GM15510 (cell line): ENCODE results near the gene DCLK1.

Experiments
- POLR2A ChIP-seq: IDR thresholded peaks from 3 replicates; pipeline ENCODE4 v1.6.1; 2011; ENCODE audit warnings: borderline replicate concordance; ENCODE audit not compliant: insufficient read length; ENCODE audit errors: extremely low read depth

Gene DCLK1

DNA sequence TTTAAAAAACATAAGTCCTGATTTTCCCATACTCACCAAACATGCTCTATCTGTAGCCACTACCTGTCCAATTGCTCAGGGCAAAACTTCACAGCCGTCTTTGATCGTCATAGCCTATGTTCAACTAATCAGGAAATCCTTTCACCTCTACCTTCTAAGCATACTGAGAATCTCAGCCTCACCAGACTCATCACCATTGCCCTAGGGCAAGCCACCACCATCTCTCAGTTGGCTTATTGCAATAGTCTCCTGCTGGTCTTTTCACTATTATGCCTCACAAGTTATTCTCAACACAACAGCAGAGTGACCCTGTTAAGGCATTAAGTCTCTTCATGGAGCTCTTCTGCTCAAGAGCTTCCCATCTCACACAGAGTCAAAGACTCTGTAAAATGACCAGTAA lies 394.3 kb downstream of the DCLK1 start:
- no peak for TF ChIP-seq POLR2A

DNA sequence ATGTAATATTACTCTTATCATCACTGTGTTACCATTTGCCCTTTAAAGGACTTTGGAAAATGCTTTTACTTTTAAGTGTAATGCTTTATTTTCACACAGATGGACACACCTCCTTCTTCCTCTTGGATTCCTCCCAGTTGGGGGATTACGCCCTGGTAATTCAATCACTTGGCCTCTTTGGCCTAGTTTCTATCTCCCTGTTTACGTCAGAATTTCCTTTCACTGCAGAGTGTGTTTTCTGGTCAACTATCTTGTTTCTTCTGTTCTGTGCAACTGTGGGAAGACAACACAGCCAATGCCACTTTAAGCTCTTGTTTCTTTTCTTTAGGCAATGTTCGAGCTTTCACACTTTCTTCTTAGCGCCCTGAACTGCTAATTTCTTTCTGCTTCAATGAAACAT lies 397.4 kb downstream of the DCLK1 start:
- no peak for TF ChIP-seq POLR2A

DNA sequence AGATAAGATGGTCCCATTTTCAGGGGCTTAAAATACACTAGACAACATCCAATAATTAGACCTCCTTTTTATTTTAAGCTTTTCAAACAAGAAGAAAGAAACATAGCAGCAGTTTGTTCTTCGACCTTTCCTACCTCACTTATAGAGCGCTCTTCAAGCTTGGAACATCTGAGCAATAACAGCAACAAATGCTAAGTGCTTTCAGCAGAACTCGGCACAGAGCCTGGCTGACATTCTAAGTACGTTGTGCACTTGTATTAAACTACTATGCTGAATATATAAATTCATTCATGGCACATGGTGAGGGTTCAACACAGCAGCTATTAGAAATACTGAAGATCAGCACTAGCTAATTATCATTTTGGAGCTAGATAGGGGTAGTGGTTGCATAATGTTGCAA lies 398.6 kb downstream of the DCLK1 start:
- no peak for TF ChIP-seq POLR2A

DNA sequence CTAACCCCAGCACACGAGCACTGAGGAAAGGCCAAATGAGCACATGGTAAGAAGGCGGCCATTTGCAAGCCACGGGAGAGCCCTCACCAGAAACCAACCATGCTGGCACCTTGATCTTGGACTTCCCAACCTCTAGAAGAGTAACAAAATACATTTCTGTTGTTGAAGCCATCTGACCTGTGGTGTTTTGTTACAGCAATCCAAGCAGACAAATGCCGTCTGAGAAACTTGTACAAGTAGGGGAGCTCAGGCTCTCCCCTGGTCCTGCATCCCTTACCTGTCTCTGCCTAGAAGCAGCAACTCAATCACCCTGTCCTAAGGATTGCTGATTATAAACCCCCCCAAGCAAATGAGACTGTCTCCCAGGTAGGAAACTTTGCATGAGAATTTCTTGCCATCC lies 399.7 kb downstream of the DCLK1 start:
- no peak for TF ChIP-seq POLR2A

DNA sequence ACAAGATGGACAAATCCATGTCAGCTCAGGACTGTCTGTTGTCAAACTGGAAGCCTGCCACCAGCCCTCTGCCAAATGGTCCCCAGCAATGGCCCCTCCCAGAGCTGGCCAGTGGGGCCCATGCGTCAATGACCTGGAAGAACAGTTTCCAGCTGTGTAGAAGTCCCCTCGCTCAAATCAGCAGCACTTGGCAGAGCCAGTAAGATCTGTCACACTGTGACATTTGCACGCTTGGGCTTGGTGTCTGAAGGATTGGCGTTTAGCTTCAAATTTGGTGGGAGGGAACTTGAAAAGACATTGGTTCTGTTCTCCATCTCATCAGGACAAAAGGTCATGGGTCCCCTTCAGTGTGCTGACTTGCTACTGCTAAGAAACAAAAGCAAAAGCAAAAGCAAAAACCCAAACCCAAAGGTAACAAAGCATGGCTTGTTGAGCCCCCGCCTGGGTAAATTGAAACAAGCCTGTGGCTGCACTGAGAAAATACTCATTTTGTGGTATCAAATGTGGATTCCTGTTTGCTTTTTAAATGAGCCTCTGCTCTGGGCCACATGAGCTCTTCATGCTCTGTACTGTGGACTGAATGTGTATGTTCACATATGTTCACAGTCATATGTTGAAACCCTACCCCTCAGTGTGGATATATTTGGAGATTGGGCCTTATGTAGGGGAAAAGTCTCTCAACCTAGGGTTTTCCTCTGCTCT lies 401.1 kb downstream of the DCLK1 start:
- TF ChIP-seq POLR2A = no peak

DNA sequence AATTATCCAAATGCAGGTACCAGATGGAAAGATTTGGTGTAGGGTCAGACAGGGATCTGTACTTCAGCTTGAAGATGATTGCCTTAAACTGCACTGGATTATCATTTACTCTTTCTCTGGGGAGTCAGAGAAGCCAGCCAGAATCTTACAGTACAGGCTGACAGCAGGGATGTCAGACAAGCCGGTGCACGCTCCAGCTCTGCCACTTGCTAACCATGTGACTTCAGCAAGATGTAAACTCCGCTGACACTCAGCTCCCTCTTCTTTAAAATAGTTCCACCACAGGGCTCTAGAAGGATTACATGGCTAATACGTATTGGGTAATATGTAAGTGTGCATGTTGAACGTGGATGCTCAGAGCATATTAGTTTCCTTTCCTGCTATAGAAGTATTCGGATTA lies 403.3 kb downstream of the DCLK1 start:
- TF ChIP-seq POLR2A = no peak

DNA sequence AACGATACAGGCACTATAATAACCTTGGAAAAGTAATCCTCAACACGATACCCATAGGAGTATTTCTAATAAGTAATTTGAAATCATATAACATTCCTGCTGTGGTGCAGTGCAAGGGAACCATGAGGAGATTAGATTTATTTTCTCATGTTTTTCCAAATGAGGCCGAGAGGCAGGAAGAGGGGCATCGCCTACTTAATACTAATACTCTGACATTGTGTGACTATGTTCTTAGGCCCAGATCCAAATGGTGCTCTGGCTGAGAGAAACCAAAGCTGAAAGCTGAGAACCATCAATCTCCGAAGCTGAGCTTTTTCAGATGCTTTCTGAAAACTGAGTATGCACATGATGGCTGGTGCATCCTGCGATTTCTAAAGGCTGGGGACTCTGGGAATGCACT lies 406.7 kb downstream of the DCLK1 start:
- no peak for TF ChIP-seq POLR2A

DNA sequence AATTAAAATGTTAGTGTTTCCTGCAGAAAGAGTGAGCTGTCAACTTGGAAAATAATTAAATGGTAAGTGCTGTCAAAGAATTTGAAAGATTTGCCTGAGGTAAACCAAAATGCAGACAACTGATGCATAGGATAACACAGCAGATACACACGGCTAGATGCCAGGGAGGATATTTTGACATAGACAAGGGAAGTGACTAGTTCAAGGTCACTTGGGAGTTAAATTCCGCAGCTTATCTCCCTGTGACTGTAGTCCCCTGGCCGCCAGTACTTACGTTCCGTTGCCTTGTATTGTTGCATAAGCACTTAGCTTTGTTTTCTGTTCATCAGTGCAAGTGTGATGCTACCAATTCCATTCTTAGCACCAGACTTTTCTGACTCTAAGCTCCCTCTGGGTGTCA lies 407.4 kb downstream of the DCLK1 start:
- TF ChIP-seq POLR2A = no peak

DNA sequence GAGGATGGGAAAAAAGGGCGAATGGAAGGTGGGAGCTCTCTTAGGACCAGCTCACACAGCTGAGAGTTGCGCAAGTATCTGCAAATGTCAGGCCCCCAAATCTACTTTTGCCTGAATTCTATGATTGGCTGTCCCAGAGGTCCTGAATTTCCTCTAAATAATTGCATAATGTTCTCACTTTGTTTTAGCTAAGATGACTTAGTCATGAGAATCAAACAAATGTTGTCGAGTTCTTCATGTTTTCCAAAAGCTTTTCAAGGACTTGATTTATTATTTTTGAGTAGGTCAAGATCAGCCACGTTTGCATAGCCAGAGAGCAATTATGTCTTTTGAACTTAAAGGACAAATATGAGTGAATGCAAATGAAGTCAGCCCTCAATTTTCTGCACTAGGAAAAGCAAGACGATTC lies 408.1 kb downstream of the DCLK1 start:
- TF ChIP-seq POLR2A = no peak

DNA sequence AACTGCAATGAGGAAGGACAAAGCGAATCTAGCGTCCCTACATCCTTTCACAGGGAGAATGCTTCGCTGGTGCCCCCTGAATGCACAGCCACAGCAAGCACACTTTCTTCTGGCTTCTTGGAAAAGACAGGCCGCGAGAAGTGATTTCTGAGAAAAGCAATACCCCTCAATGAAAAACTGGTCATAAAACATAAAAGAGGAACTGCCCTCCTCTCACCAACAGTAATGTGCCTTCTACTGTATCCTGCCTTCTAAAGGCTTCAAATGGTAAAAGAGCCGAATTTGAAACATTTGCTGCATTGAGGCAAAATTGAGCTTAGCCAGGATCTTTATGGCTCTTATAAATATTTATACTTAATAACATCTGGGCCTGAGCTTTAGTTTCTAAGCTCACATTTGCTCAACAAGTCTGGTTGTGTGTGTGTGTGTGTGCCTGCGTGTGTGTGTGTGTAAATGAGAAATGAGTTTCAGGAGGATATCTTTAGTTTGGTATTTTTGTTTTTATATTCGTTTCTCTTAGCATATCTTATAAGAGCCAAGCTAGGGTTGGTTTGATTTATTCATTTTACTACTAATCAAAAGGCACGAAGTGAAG lies 408.6 kb downstream of the DCLK1 start:
- TF ChIP-seq POLR2A = no peak

DNA sequence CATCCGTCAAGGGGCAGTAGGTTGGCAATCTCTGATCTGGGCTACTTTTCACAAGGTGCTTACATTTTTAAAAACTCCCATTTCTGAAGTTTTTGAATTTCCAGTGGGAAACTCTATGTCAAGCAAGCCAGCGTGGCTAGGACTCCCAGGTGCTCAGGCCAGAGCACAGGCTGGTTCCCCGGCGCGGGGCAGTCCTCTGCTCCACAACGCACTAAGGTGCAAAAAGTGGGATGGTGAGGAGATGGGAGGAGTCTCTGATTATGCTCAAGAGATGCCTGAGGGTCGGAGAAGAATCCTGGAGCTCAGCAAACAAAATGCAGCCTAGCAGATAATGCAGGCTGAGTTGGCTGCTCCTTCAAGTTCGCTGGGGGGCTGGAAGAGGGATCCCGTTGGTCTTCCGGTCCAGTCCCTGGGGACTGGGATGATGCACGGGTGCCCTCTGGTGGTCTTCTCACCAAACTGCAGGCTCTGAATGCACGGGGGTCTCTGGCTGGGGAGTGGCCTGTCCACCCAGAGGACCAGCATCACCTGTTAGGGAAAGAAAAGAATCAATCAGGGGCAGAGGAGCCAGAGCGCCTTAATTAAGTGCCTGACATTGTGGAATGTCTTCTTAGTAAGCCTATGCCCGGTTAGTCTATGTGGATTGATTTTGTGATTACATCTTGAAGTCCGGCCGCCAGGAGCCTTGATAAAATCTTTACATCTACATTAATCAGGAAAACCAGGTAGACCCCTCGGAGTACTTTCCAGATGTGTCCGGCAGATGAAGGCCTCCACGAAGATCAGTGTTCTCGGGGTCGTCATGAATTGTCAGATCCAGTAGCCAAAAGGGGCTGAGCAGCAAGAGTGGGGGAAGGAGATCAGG lies 410.3 kb downstream of the DCLK1 start:
- TF ChIP-seq POLR2A = no peak

DNA sequence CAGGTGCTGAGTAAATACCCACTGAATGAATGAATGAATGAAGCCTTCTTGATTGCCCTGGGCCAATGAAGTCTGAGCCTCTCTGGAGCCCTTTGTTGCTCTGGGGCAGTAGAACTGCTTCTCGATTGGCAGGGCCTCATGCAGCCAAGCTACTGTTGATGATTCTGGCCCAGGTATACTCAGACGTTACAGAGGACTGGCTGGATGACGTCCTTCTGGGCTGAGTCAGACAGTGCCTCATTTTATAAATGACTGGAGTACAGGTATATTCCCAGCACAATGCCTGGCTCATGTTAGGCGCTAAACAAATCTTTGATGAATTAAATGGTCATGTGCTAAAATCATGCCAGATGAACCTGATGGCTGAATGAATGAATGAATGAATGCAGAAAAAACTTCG lies 410.9 kb downstream of the DCLK1 start:
- no peak for TF ChIP-seq POLR2A
